OCI-LY1 (cell line): ENCODE results near the gene KIAA1549.

Experiments used
- EZH2 ChIP-seq: fragments of 200-600 bp; sonication (generic), shearing (Covaris generic); IDR thresholded peaks from 2 replicates; pipeline ENCODE4 v1.8.0; 2017; ENCODE audit warnings: borderline replicate concordance, mixed run types, mild to moderate bottlenecking, antibody characterized with exemption, low read length, moderate library complexity, mixed read lengths
- TF ChIP-seq, protein P1 (sequence below): fragments of 200-600 bp; sonication (generic), shearing (Covaris generic); IDR thresholded peaks from 2 replicates; pipeline ENCODE4 v1.5.1; 2017; ENCODE audit warnings: mild to moderate bottlenecking, antibody characterized with exemption, low read length, moderate library complexity, mixed read lengths

DNA sequence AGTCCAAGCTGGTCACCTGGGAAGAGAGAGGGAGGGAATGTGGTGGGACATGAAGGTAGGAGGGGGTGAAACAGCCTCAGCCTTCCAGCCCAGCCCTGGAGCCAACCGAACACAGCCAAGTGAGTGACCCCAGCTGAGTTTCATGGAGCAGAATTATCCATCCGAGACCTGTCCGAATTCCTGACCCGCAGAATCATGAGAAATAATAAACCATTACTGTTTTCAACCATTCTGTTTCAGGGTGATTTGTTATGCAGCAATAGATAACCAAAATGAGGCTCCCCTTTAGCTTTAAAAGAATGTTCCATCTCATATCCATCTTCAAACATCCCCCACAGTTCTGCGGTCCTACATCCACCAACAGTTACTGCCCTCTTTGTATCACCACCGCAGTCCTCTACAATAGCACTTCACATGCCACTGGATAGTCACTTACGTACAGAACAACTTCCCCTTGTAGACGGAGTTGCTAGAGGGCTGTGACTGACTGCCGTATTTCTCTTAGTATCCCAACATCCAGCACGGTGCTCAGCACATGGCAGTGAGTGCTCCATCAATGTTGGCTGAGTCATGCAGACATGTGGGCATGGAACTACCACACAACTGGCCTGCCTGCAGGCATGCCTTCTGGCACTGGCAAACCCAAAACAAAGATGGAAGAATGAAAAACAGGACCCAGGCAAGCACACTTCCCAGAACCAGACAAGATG is 18.5 kb downstream of the KIAA1549 start:
- TF ChIP-seq, protein P1, sequence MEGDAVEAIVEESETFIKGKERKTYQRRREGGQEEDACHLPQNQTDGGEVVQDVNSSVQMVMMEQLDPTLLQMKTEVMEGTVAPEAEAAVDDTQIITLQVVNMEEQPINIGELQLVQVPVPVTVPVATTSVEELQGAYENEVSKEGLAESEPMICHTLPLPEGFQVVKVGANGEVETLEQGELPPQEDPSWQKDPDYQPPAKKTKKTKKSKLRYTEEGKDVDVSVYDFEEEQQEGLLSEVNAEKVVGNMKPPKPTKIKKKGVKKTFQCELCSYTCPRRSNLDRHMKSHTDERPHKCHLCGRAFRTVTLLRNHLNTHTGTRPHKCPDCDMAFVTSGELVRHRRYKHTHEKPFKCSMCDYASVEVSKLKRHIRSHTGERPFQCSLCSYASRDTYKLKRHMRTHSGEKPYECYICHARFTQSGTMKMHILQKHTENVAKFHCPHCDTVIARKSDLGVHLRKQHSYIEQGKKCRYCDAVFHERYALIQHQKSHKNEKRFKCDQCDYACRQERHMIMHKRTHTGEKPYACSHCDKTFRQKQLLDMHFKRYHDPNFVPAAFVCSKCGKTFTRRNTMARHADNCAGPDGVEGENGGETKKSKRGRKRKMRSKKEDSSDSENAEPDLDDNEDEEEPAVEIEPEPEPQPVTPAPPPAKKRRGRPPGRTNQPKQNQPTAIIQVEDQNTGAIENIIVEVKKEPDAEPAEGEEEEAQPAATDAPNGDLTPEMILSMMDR, result no peak
- no peak for TF ChIP-seq EZH2
